Islet precursor cell (in vitro differentiated cells): ENCODE measurements around the gene SGMS1.

ENCODE experiments used
- DNase-seq: peaks from one replicate; pipeline ENCODE4 v3.0.0-alpha.2; 2018

The SGMS1 gene

GRCh38 chr10:50416181-50416824 is 207.5 kb downstream of the SGMS1 start:
- no peak for DNase-seq

- no peak for DNase-seq
Measured at GRCh38 chr10:50415292-50415691, 208.5 kb downstream of the SGMS1 start.

DNA sequence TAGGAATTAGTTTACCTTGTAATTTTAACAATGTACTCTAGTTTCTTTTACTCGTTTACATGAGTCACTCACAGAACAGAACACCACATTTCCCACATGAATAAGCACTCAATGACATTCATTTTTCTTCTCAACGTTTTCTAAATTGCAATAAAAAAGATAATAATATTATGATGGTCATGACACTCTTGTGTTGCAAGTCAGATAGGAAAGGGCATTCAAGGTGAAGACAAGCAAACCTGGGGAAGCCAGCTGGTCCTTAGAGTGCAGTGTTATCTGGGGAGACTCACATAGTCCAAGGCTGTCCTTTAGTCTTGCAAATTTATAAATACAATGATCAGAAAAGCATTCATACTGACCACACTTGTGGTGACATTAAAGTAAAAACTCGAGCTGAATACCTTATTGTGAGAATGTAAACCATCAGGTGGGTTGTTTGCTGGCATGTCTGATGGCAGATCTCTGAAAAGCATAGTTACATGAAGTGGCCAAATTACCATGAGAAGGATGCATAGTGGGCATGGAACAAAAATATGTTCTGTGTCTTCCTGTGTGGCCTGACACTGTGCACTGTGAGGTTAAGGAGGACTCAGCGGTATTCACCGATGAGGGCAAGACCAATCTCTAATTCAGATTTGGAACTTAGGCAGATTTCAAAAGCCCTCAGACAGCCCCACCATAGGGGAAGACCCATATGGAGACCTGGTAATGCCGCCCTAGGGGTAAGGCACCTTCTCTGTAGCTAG is 213.5 kb downstream of the SGMS1 start:
- DNase-seq: no peak

- peak; percentile 81 for DNase-seq
Measured at GRCh38 chr10:50407076-50407801, 216.5 kb downstream of the SGMS1 start.

DNA sequence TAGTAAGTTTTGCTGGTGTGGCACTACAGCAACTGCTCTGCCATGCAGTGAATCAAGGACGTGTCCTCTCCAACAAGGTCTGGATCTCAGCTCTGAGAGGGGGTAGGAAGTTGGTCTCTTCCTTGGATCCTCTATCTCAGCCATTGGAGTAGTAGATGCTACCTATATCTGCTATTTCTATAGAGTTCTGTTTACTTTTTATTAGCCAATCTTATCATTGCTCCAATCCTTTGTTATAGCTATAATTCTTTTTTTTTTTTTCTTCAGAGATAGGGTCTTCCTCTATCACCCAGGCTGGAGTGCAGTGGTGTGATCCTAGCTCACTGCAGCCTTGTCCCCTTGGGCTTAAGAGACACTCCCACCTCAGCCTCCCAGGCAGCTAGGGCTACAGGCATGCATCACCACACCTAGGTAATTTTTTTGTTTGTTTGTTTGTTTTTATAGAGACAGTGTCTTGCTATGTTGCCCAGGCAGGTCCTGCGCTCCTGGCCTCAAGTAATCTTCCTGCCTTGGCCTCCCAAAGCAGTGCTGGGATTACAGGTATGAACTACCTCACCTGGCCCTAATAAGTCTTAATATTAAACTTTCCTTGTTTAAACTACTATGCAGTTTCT is 217.2 kb downstream of the SGMS1 start:
- no peak for DNase-seq

GRCh38 chr10:50405723-50406122 is 218.0 kb downstream of the SGMS1 start:
- DNase-seq: no peak

GRCh38 chr10:50404021-50404773 is 219.6 kb downstream of the SGMS1 start:
- DNase-seq: no peak

DNA sequence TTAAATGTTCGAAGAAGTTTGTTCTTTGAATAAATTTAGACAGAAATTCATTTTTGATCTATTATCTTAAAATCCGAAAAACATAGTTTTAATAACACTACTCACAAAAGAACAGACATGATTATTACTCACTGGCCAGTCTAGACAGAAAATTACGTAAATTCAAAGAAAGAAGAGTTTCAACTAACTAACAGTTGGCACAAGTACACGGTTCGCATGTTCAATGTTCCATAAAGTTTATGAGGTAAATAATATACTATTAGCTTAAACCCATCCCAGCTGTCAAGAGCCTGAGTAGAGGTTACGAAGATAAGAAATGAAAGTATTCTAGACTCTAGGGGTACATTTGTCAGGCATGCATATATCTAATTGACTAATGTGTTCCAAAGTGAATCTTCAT is 220.7 kb downstream of the SGMS1 start:
- DNase-seq: no peak

DNA sequence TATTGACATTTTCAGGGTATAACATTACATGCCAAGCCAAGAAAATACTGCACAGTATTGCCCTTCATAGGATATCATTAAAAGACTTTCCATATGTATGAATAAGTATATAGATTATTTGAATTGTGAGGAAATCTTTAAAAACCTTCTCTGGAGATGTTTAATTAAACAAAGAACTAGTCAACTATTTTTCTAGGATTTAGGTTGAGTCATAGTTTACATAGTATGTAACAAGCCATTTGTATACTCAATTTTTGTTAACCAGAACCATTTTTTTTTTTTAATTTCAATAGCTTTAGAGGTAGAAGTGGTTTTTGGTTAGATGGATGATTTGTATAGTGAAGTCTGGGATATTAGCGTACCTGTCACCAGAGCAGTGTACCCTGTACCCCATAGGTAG is 221.3 kb downstream of the SGMS1 start:
- no peak for DNase-seq

GRCh38 chr10:50400694-50401093 is 223.1 kb downstream of the SGMS1 start:
- peak; percentile 61 for DNase-seq

GRCh38 chr10:50398823-50399222 is 224.9 kb downstream of the SGMS1 start:
- no peak for DNase-seq

DNA sequence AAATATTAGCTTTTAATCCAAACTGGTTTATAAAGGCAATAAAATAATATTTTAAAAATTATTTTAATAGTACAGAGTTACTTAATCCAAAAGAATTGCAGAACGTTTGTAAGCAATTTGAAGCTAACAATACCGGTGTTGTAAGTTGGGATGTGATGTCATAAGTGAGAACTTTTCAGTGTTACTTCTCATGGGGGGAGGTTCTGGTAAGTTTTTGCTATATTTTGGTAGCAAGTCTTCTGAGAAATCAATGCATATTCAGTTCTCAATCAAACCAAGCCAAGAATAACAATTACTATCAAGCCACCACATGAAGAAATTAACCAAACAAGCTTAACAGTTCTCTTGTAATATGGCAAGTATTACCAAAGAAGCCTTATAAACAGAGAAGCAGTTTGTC is 225.4 kb downstream of the SGMS1 start:
- no peak for DNase-seq

DNA sequence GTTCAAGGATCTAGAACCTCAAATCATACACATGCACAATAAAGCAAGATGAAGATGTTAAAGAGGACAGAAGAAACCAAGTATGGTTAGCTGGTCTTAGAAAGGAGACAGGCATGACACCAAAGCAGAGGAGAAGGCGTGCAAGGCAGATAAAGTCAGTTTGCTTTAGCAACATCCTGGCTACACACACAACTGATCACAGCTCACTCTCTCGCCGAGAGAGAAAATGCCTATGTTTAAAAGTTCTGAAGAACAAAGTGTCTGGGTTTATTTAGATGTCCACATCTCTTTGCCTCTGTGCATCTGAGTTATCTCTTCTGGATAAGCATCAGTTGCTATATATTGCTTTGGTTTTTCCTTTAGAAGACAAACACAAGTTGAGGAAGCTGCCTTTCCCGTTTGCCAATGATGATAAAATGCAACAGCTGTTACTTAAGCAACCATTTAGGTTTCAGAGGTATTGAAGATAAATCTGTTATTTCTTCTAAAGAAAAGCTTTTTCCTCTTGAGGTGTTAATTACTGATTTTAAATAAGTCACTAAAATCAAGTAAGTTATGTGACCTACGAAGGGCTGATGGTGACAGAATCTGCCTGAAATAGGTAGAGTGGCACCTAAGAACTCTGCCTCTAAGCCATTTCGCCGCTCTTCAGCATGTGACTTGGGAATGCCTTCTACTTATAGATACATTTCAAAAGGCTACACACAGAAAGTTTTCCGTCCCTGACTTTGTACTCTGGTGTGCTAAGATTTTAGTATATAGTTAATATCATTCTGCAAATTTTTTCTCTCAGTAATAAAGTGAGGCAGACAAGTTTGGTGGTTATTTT is 226.2 kb downstream of the SGMS1 start:
- DNase-seq: no peak

DNA sequence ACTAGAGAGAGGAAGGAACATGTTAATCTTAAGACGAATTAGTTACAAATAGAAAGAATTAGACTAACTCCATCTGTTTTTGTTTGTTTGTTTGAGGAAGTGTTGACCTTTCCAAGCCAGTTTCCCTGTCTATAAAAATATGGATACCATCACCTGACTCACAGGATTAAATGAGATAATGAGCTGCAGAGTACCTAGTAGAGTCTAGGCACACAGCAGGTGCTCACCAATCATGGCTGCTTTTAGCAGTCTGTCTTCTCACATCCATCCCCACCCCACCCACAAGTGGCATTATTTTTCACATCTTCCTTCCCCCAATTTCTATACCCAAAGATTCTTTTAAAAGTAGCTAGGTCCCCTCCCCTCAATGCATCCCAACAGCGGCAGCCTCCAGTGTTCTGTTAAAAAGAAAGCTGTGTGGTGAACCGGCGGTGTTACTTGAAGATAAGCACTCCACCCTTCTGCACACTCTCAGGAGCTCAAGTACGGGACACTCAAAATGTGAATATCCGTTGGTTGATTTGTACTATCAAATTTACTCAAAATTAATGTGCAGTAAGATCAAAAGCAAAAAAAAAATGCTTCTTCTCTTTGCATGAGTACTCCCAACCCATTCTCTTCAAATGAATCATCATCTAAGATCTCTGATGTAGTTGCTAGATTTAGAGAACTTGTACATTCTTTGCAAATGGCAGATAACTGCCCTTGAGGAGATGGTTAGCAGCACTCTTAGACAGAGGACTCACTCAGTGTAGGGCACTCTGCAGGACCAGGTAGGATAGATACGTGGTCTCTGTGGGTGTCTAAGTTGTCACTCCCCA is 227.1 kb downstream of the SGMS1 start:
- no peak for DNase-seq

DNA sequence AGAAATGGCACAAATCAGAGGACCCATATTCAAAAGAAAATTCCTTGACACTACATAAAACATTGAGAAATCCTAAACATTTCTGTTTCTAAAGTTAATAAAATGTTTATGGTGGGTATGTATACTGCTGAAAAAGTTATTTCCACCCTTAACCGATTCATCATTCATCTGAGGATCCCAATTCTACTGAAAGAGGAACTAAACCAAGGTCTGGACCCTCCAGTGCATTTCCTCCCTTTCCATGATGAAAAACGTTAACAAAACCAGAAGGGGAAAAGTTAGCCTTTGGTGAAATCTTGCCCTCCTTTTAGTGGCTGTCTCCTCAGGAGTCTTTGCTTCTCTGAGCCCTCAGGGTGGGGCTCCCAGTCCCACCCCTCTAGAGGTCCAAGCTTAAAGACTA is 227.9 kb downstream of the SGMS1 start:
- DNase-seq: no peak

GRCh38 chr10:50395271-50395670 is 228.5 kb downstream of the SGMS1 start:
- DNase-seq: peak; percentile 5

GRCh38 chr10:50394832-50395231 is 228.9 kb downstream of the SGMS1 start:
- DNase-seq: no peak

DNA sequence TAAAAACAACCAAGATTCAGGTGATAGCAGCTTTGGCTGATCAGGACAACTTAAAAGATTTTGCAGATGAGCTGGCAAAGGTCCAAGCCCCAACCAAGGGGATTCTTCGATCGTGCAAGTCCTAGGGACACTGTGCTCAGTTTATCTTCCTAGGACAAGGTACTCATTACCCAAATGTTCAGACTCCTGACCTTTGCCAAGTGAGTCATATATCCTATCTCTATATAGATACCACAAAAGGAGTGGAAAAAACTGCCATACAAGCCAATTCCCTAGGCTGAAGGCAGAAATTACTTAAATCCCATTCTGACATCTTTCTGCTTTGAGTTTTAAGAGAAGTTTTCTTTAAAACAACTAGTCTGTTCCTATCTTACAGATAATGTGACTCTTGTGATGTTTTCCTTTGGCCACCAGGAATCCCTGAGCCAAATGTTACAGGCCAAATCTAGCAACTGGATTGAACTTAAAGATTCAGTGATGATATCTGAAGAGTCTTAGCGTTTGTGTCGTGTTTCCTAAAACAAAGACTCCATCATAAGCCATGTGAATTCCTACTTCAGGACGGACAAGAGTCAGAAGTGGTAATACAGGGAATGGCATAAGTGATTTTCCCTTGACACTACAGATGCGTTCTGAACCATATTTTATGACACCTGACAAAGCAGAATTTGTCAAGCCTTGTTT is 229.8 kb downstream of the SGMS1 start:
- DNase-seq: no peak

- DNase-seq: no peak
Measured at GRCh38 chr10:50392966-50393718, 230.6 kb downstream of the SGMS1 start.

- no peak for DNase-seq
Measured at GRCh38 chr10:50392426-50392825, 231.3 kb downstream of the SGMS1 start.
